HS-27A (cell line): ENCODE measurements around the gene KRT4.
"Not testable (repeated sequence)": the region's sequence is repeated elsewhere in the genome, so short reads cannot be mapped to it uniquely, and the experiment has no call there.

ENCODE experiments used
- DNase-seq: peaks from one replicate; pipeline ENCODE4 v3.0.0-alpha.2; 2012; ENCODE audit warnings: low read depth, missing footprints

The KRT4 gene

DNA sequence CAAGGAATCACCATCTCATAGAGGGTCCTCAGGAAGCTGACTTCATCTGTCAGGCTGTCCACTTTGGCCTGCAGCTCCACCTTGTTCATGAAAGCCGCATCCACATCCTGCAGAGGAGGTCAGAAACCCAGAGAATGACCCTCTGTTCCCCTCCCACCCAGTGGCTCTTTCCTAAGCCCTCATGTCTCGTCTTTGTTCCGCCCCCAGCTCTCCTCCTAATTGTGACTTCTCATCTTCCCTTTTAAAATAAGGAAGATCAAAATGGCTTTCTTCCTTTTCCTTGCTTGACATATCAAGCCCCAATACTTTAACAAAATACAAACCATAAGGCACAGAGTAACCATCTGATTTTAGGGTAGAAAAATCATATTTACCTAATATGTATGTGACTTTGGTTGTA lies 41.1 kb downstream of the KRT4 start:
- no peak for DNase-seq

DNA sequence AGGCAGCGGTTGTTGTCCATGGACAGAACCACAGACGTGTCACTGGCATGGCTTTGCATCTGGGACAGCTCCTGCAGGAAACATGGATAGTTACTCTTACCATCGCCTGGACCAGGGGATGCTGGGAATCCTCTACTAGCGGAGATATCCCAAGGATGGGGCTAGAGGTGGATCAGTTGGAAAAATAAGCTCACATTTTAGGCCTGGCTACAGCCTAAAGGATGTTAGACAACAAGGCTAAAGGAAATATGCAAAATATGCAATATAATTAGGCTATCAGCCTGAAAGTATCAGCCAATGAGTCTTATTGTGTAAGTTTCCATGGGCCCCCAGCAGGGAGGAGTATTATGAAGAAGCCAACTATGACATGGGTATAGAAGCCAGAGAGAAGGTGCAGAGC lies 41.7 kb downstream of the KRT4 start:
- DNase-seq = no peak

GRCh38 chr12:52771505-52771904 lies 42.4 kb downstream of the KRT4 start:
- DNase-seq = no peak

DNA sequence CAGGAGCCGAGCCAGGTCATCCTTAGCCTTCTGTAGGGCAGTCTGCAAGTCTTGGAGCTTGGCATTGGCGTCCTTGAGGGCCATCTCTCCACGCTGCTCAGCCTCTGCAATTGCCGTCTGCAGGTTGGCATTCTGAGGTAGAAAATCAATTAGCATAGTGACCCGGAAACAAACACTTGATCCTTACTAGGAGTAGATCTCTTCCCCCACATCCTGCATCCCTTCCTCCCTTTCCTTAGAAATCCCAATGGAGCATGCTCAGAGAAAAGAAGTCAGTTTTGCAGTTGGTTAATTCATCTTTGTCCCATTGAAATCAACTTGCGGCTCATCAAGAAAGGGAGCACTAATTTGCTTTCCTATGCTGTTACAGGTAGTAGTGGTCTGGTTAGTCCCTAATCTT lies 42.8 kb downstream of the KRT4 start:
- no peak for DNase-seq

DNA sequence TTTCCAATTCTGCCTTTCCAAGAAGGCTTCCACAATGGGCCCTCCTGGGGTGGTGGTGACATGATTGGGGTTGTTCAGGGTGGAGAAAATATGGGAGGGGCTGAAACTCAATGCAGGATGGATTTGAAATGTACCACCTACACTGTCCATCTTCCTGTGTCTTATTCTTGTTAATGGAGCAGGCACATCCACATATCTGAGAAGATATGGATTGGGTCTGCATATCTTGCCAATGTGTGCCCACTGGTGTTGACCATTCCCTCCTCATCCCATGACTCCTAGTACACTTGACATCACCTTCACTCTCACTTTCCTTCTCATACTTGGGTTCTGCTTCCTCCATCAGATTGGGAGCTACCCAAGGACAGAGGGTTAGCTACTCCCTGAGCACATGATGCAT lies 44.0 kb downstream of the KRT4 start:
- no peak for DNase-seq

DNA sequence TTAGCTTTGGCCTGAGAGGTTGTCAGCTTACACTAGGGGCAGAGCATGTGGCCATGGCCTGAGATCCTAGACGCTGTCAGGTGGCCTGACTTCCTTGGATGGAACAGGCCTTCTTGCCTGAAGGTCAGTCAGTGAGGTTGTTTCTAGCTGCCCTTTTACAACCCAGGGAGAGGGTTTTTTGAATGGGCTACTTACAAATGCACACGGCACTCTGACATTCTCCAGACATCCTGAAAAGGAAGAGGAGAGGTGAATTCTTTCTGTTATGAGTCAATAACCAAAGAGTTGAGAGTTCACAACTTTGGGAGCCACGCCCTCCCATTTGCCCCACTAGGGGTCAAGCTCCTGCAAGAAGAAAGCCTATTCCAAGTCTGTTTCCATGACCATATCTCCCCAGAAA lies 44.6 kb downstream of the KRT4 start:
- DNase-seq = no peak

GRCh38 chr12:52768479-52769200 lies 45.3 kb downstream of the KRT4 start:
- no peak for DNase-seq

DNA sequence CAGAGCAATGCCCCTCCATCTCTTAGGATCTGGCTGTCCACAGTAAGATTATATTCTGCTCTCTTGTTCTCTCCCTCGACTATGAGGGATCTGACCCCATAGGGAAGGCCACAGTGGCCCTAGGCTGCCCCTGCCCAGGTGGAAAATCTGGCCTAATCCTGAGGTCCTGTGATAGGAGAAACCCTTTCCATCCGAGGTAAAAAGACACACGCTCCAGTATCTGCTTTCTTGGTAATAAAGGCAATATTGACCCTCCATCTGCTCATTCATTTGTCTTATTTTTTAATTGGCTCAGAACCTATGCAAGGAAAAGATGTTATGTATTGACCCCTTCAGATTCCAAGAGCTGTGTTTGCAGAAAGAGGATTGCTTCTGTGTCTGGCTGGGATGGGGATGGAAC lies 46.5 kb downstream of the KRT4 start:
- DNase-seq = no peak

DNA sequence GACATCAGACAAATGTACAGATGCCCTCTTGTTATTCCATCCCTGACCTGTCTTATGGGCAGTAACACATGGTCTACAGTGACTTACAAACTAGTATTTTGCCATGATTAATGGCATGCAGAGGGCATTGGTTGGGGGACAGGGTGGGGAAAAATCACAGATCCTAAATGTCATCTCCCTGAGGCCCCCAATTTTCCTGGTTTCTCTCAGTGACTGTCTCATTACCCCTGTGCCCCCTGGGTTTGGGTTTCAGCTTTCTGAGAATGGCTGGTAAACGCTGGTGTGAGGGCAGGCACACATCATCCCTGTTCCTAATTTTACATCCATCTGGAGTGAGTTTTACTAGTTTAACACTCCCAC lies 46.9 kb downstream of the KRT4 start:
- DNase-seq = no peak

- no peak for DNase-seq
These were observed 47.4 kb downstream of the KRT4 start for GRCh38 chr12:52766351-52767019.

GRCh38 chr12:52765702-52766101 lies 48.2 kb downstream of the KRT4 start:
- DNase-seq = no peak

DNA sequence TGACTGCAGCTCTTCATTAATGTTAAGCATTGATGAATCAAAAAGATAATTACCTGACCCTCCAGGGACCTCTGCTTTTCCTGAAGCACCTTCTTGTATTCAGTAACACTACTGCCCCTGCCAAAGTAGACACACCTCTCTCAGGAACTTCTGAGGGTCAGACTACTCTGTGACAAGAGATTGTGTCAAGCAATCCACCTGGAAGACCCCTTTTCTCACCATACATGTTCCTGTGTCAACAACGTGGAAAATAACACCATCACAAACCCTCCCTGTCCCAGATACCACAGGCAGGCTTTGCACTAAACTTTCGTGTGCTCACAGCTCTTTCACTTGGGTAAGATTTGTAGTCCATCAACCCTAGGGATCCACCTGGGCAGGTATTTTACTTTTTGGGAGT lies 49.9 kb downstream of the KRT4 start:
- no peak for DNase-seq

GRCh38 chr12:52763036-52763659 lies 50.8 kb downstream of the KRT4 start:
- DNase-seq = no peak

DNA sequence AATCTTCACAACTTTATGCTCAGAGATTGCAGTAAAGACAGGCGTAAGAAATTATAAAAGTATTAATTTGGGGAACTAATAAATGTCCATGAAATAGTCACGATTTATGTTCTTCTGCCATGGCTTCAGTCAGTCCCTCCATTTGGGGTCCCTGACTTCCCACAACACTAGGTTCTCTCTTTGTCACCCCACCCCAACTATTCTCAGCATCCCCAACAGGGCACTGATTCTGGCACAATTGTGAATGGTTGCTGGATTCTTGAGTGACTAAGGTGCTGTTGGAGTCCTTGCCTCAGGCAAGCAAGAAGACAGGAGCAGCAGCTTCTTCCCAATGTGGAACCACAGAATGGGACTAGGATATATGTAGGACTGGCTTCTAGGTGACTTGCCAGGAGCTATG lies 52.1 kb downstream of the KRT4 start:
- DNase-seq = no peak

DNA sequence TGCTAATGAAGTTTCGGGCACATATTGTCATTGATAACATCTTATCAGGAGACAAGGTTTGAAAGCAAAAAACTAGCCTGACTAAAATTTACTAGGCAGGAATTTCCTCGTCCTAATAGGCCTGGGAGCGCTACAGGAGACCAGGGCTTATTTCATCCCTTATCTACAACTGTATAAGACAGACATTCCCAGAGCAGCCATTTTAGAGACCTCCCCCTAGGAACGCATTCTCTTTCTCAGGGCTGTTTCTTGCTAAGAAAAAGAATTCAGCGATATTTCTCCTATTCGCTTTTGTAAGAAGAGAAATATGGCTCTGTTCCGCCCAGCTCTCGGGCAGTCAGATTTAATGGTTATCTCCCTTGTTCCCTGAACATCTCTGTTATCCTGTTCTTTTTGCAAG lies 52.7 kb downstream of the KRT4 start:
- not testable (repeated sequence) for DNase-seq

DNA sequence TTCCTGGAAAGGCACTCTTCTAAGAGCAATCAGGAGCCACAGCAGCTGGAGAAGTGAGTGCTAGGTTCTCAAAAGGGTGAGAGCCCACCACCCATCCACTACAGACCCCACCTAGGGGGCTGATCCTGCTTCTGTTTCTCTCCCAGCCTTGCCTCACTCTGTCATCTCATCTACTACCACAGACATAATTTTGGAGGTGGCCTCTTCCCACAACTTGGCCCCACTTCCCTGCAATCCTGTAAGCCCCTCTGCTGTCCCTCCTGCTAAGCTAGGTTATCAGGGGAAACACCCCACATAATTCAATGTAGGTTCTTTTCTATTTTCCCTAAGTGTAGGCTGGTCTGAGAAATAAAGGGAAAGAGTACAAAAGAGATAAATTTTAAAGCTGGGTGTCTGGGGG lies 53.3 kb downstream of the KRT4 start:
- DNase-seq = no peak

- no peak for DNase-seq
These were observed 54.2 kb downstream of the KRT4 start for GRCh38 chr12:52759695-52760094.

- DNase-seq = no peak
These were observed 54.7 kb downstream of the KRT4 start for GRCh38 chr12:52759218-52759617.

GRCh38 chr12:52757449-52758176 lies 56.3 kb downstream of the KRT4 start:
- no peak for DNase-seq
